ENCODE measurements around the gene ABCA3.

The ABCA3 gene

GRCh38 chr16:2231016-2231931 lies 109.3 kb downstream of the ABCA3 start:
- DNase-seq (ENCODE audit: low read depth in 1 of 2, low spot score in 1 of 2) = no peak
- Histone ChIP-seq H3K4me3 (replicated peaks; ENCODE audit: insufficient read depth, low read length) (no peak overlapping the region), H3K27ac (replicated peaks) (no peak overlapping the region), H3K27me3 (ENCODE audit: insufficient read depth, poor library complexity, severe bottlenecking) (no peaks in the 10 kb centered on the region)
- TF ChIP-seq REST (IDR thresholded peaks at IDR 0.05; ENCODE audit: insufficient replicate concordance, low read depth) (no peak), POLR2AphosphoS5 (IDR thresholded peaks at IDR 0.05; ENCODE audit: low read depth) (no peak), CTCF (IDR thresholded peaks at IDR 0.05; ENCODE audit: insufficient read depth, low read length) (no peak), SPI1 (IDR thresholded peaks at IDR 0.05; ENCODE audit: borderline replicate concordance, low read depth) (no peak), GABPA (IDR thresholded peaks at IDR 0.05; ENCODE audit: low read depth) (no peak)

- no peaks in the 10 kb centered on the region for H3K27me3 ChIP-seq (ENCODE audit: insufficient read depth, poor library complexity, severe bottlenecking)
- H3K27ac ChIP-seq (replicated peaks) = no peak overlapping the region
- TF ChIP-seq REST (IDR thresholded peaks at IDR 0.05; ENCODE audit: insufficient replicate concordance, low read depth) (no peak), SPI1 (IDR thresholded peaks at IDR 0.05; ENCODE audit: borderline replicate concordance, low read depth) (no peak), GABPA (IDR thresholded peaks at IDR 0.05; ENCODE audit: low read depth) (no peak), POLR2AphosphoS5 (IDR thresholded peaks at IDR 0.05; ENCODE audit: low read depth) (no peak)
- H3K4me3 ChIP-seq (replicated peaks; ENCODE audit: insufficient read depth, low read length) = no peak overlapping the region
- DNase-seq (ENCODE audit: low read depth in 1 of 2, low spot score in 1 of 2) = no peak
Observed at GRCh38 chr16:2230376-2230775, 110.2 kb downstream of the ABCA3 start.

GRCh38 chr16:2229632-2230250 lies 110.8 kb downstream of the ABCA3 start:
- TF ChIP-seq POLR2AphosphoS5 (IDR thresholded peaks at IDR 0.05; ENCODE audit: low read depth) (no peak), REST (IDR thresholded peaks at IDR 0.05; ENCODE audit: insufficient replicate concordance, low read depth) (no peak), SPI1 (IDR thresholded peaks at IDR 0.05; ENCODE audit: borderline replicate concordance, low read depth) (no peak), CTCF (IDR thresholded peaks at IDR 0.05; ENCODE audit: insufficient read depth, low read length) (no peak), GABPA (IDR thresholded peaks at IDR 0.05; ENCODE audit: low read depth) (no peak)
- no peaks in the 10 kb centered on the region for H3K27me3 ChIP-seq (ENCODE audit: insufficient read depth, poor library complexity, severe bottlenecking)
- DNase-seq (ENCODE audit: low read depth in 1 of 2, low spot score in 1 of 2) = no peak
- no peak overlapping the region for H3K4me3 ChIP-seq (replicated peaks; ENCODE audit: insufficient read depth, low read length)
- H3K27ac ChIP-seq (replicated peaks) = no peak overlapping the region
